CD4-positive, alpha-beta T cell (primary cell): Measurements from ENCODE around the gene NELL2. TPM values are rescaled to one million over a fixed set of nuclear protein-coding genes. Genes with fewer than 3 reads are reported as not detected.

Source experiments
- ATAC-seq: fragments of 200-7000 bp; cut with Tn5 transposase; one replicate; pipeline ENCODE4 v1.10.0; 2022; ENCODE audit warnings: mild to moderate bottlenecking; ENCODE audit not compliant: poor library complexity
- CTCF ChIA-PET: fragments of 350-600 bp; sonication (Branson Sonifier 250); formaldehyde crosslinking; loops from one replicate; lab custom pipeline; 2021; ENCODE audit warnings: antibody characterized with exemption, inconsistent platforms; lab: Charles Lee
- POLR2A ChIA-PET: fragments of 350-600 bp; sonication (Branson Sonifier 250); formaldehyde crosslinking; loops from one replicate; lab custom pipeline; 2021; ENCODE audit warnings: antibody characterized with exemption, inconsistent platforms; lab: Charles Lee
- DNase-seq, 14 experiments: peaks; one replicate each; pipeline ENCODE4 v3.0.0-alpha.2; 2013 to 2020; ENCODE audit warnings: mixed read lengths in 2 of 14
- H3K27ac ChIP-seq, 2 donors: one replicate each; pipeline versions ENCODE4 v1.5.1 to v1.7.0; 2013; ENCODE audit warnings: low read length in 2 of 2, low read depth in 1 of 2, mild to moderate bottlenecking in 1 of 2
- H3K27me3 ChIP-seq, 2 experiments: 1 replicate in 1 of 2; 2 replicates in 1 of 2; pipeline versions ENCODE4 v1.6.1 to v1.7.0; 2013; ENCODE audit warnings: low read length in 2 of 2, control low read depth in 1 of 2, mild to moderate bottlenecking in 1 of 2, moderate library complexity in 1 of 2; ENCODE audit not compliant: insufficient read depth in 2 of 2, control insufficient read depth in 1 of 2
- H3K36me3 ChIP-seq: one replicate; pipeline ENCODE4 v1.6.1; 2013; ENCODE audit warnings: low read length, control low read depth; ENCODE audit not compliant: insufficient read depth
- H3K4me1 ChIP-seq: one replicate; pipeline ENCODE4 v1.6.1; 2013; ENCODE audit warnings: low read length, control low read depth; ENCODE audit not compliant: insufficient read depth
- H3K4me3 ChIP-seq: one replicate; pipeline ENCODE4 v1.5.1; 2013; ENCODE audit warnings: mild to moderate bottlenecking, low read length, moderate library complexity
- H3K9me3 ChIP-seq, 2 experiments: 1 replicate in 1 of 2; 2 replicates in 1 of 2; pipeline versions ENCODE4 v1.6.1 to v1.7.0; 2013; ENCODE audit warnings: low read length in 2 of 2, mild to moderate bottlenecking in 2 of 2, control low read depth in 1 of 2, moderate library complexity in 1 of 2; ENCODE audit not compliant: control insufficient read depth in 1 of 2, insufficient read depth in 1 of 2
- H3K27ac Mint-ChIP-seq: one replicate; pipeline ENCODE4 v1.8.0; 2020; ENCODE audit warnings: mixed read lengths
- H3K27me3 Mint-ChIP-seq: one replicate; pipeline ENCODE4 v1.8.0; 2021; ENCODE audit warnings: mixed read lengths
- H3K36me3 Mint-ChIP-seq: one replicate; pipeline ENCODE4 v1.8.0; 2021; ENCODE audit warnings: low read depth, mixed read lengths
- H3K4me1 Mint-ChIP-seq: one replicate; pipeline ENCODE4 v1.8.0; 2021; ENCODE audit warnings: low read depth, mixed read lengths
- H3K4me3 Mint-ChIP-seq: one replicate; pipeline ENCODE4 v1.8.0; 2020; ENCODE audit warnings: mild to moderate bottlenecking, mixed read lengths
- H3K9me3 Mint-ChIP-seq: one replicate; pipeline ENCODE4 v1.8.0; 2020; ENCODE audit warnings: mixed read lengths
- intact Hi-C, 2 experiments: fragments of 100-400 bp; cut with DNase I in 1 of 2; cut with micrococcal nuclease in 1 of 2; formaldehyde crosslinking; loops; one replicate each; pipeline versions ENCODE4 v1.15.1 to v1.9.0; 2023 to 2025; cut with DNase I, micrococcal nuclease
- total RNA-seq, 174 experiments: library from RNA in 2 of 174; stranded (reverse) in 2 of 174; gene quantifications; one replicate each; pipeline ENCODE4 v1.2.3 and lab custom pipeline; 2021 to 2026
- TF ChIP-seq, protein P1 (sequence below): fragments of 200-600 bp; IDR thresholded peaks from one replicate; pipeline ENCODE4 v1.8.0; 2022; ENCODE audit warnings: antibody characterized with exemption, mild to moderate bottlenecking

Gene NELL2
- total RNA-seq, 2 experiments from 2014 or later = 142 to 147 TPM

DNA sequence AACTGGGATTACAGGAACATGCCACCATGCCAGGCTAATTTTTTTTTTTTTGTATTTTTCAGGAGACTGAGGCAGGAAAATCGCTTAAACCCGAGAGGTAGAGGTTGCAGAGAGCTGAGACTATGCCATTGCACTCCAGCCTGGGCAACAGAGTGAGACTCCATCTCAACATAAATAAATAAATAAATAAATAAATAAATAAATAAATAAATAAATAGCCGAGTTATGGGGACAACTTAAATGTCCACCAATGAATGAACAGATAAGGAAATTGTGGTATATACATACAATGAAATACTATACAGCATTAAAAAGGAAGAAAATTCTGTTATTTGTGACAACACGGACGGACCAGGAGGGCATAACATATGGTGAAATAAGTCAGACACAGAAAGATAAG lies 325.7 kb downstream of the NELL2 start:
- ATAC-seq = no peak
- TF ChIP-seq, protein P1, sequence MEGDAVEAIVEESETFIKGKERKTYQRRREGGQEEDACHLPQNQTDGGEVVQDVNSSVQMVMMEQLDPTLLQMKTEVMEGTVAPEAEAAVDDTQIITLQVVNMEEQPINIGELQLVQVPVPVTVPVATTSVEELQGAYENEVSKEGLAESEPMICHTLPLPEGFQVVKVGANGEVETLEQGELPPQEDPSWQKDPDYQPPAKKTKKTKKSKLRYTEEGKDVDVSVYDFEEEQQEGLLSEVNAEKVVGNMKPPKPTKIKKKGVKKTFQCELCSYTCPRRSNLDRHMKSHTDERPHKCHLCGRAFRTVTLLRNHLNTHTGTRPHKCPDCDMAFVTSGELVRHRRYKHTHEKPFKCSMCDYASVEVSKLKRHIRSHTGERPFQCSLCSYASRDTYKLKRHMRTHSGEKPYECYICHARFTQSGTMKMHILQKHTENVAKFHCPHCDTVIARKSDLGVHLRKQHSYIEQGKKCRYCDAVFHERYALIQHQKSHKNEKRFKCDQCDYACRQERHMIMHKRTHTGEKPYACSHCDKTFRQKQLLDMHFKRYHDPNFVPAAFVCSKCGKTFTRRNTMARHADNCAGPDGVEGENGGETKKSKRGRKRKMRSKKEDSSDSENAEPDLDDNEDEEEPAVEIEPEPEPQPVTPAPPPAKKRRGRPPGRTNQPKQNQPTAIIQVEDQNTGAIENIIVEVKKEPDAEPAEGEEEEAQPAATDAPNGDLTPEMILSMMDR = no peak
- H3K9me3 Mint-ChIP-seq = no peaks in the 10 kb centered on the region
- H3K36me3 ChIP-seq = no peaks in the 10 kb centered on the region
- no peaks in the 10 kb centered on the region for H3K27me3 ChIP-seq
- peaks cover 14% of the 10 kb centered on the region for H3K36me3 Mint-ChIP-seq
- no peak for DNase-seq
- POLR2A ChIA-PET = no interaction called here
- intact Hi-C loops = no loop called here
- no peak overlapping the region for H3K27ac Mint-ChIP-seq
- H3K9me3 ChIP-seq = no peaks in the 10 kb centered on the region
- H3K4me3 Mint-ChIP-seq = no peak overlapping the region
- no peaks in the 10 kb centered on the region for H3K27me3 Mint-ChIP-seq
- CTCF ChIA-PET = no interaction called here
- H3K27ac ChIP-seq = no peak overlapping the region
- H3K4me1 ChIP-seq = no peaks in the 10 kb centered on the region
- peaks cover 20% of the 10 kb centered on the region for H3K4me1 Mint-ChIP-seq
- H3K4me3 ChIP-seq = no peak overlapping the region

DNA sequence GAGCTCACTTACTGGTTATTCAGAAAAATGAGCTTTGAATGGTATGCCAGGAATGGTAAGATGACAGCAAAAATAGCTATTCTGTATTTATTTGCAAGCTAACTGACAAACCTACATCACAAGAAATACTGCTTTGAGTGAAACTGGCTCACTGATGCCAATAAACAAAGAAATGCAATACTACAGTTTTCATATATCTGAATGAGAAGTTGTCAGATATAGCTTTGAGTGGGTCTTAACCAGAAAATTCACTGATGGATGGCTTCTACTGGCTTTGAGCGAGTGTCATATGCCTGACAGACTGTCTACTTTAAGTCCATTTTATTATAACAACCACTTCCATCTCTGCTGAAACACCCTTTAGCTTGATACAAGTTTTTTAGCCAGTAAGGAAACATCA lies 330.1 kb downstream of the NELL2 start:
- Mint-ChIP-seq H3K4me1 (peaks cover 28% of the 10 kb centered on the region), H3K36me3 (no peaks in the 10 kb centered on the region), H3K4me3 (no peak overlapping the region), H3K9me3 (no peaks in the 10 kb centered on the region), H3K27ac (no peak overlapping the region), H3K27me3 (no peaks in the 10 kb centered on the region)
- Histone ChIP-seq H3K4me3 (no peak overlapping the region), H3K27ac (no peak overlapping the region), H3K4me1 (no peaks in the 10 kb centered on the region), H3K9me3 (no peaks in the 10 kb centered on the region), H3K36me3 (no peaks in the 10 kb centered on the region), H3K27me3 (no peaks in the 10 kb centered on the region)
- POLR2A ChIA-PET = no interaction called here
- ATAC-seq = no peak
- intact Hi-C loops = no loop called here
- CTCF ChIA-PET = interaction anchor here (0.9 kb wide), 1 partner anchor 403 kb away, joined by 3 read pairs; no protein-coding TSS in a partner anchor
- no peak for DNase-seq
- TF ChIP-seq, protein P1 = no peak

DNA sequence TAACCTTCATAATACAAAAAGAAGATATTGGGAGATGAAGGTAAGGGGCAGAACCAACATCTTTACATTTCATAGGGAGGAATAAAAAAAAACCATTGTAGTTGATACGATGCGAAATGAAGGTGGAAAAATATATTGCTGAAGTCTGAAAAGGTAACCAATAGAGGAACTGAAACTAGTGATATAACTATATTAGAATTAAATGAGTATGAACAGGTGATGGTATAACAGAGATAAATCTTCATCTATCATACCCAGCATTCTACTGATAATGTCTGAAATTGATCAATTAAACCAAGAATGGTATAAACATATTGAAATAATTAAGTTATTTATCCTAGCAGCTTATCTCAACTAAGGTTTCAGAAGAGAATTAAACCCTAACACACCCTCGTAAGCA lies 332.1 kb downstream of the NELL2 start:
- H3K4me1 Mint-ChIP-seq = peaks cover 21% of the 10 kb centered on the region
- POLR2A ChIA-PET = no interaction called here
- Histone ChIP-seq H3K36me3 (no peaks in the 10 kb centered on the region), H3K4me1 (no peaks in the 10 kb centered on the region), H3K27me3 (no peaks in the 10 kb centered on the region), H3K4me3 (no peak overlapping the region), H3K9me3 (no peaks in the 10 kb centered on the region), H3K27ac (no peak overlapping the region)
- CTCF ChIA-PET = no interaction called here
- TF ChIP-seq, protein P1 = no peak
- no peaks in the 10 kb centered on the region for H3K9me3 Mint-ChIP-seq
- H3K4me3 Mint-ChIP-seq = no peak overlapping the region
- DNase-seq (no peak), ATAC-seq (no peak)
- intact Hi-C loops = no loop called here
- no peaks in the 10 kb centered on the region for H3K27me3 Mint-ChIP-seq
- no peak overlapping the region for H3K27ac Mint-ChIP-seq
- no peaks in the 10 kb centered on the region for H3K36me3 Mint-ChIP-seq
